ENCODE results near the gene DNAJB1. TPM values are rescaled to one million over a fixed set of nuclear protein-coding genes. Genes with fewer than 3 reads are reported as not detected.
"Not testable (repeated sequence)": the region's sequence is repeated elsewhere in the genome, so short reads cannot be mapped to it uniquely, and the experiment has no call there.

Gene DNAJB1
- polyA plus RNA-seq, 12 donors, result 68.0 to 89.3 (median 76.1) TPM; not detected in 1

DNA sequence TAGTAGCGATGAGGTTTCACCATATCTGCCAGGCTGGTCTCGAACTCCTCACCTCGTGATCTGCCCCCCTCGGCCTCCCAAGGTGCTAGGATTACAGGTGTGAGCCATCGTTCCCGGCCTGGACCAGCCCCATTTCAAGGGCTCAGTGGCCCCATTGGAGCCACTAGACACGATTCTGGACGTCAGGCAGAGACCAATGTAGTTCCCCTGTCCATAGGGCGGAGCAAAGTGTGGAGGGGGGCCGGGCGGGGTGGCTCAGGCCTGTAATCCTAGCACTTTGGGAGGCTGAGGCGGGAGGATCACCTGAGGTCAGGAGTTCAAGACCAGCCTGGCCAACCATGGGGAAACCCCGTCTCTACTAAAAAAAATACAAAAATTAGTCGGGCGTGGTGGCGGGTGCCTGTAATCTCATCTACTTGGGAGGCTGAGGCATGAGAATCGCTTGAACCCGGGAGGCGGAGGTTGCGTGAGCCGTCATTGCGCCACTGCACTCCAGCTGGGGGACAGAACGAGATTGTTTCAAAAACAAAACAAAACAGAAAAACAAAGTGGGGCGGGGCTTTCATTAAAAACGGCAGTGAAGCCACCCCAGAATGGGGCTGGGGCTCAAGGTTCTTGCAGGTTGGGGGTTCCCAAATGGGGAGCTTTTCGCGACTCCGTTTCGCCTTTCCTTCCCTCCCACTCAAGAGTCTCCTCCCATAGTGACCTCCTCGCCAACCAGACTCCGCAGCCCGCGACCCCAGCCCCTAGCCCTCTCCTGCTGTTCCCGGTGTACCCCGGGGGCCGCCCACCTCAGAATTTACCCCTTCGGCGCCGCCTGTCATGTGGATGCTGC, 10.4 kb upstream of the DNAJB1 start:
- DNase-seq, result no peak

DNA sequence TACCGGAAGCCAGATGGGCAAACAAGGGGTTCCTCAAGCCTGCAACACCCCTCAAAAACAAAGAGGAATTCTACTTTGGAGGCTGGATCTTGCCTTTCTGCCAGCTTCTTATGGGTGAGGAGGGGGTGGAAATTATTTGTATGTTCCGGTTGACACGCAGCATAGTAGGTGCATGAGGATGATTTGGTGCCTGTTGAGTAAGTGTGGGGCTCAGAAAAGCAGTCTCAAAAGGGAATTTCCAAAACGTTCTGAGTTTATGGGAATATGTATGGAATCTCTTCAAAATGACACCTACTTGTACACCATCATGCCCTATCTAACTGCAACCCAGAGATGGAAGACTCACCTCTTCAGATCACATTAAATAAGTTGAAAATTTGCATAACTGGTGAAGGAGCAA, 8.2 kb upstream of the DNAJB1 start:
- DNase-seq, result no peak

DNA sequence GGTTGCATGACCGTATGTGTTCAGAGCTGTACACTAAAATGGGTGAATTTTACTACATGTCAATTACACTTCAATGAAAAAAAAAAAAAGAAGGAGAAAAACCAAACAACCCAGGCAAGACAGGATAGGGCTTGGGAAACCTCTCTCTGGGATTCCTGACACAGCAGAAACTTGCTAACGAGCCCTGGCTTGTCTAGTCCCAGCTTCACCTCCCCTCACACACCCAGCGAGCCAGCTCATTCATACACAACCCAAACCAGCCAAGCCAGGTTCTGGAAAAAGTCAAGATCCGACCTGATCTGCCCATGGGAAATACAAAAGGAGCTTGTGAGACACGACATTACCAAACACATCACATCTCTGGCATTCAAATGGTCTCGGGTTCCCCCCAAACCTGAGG, 7.5 kb upstream of the DNAJB1 start:
- DNase-seq, result no peak

DNA sequence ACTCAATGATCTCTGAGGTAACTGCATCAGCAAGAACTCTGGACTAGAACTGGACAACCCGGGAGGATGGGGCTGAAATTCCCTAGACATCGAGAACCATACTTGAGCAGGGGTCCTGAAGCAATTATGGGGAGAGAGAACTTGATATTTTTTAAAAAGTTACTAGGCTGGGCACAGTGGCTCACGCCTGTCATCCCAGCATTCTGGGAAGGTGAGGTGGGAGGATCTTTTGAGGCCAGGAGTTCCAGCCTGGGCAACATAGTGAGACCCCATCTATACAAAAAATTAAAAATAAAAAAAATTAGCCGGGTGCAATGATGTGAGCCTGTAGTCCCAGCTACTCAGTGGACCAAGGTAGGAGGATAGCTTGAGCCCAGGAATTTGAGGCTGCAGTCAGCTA, 2.3 kb upstream of the DNAJB1 start:
- DNase-seq, result no peak

DNA sequence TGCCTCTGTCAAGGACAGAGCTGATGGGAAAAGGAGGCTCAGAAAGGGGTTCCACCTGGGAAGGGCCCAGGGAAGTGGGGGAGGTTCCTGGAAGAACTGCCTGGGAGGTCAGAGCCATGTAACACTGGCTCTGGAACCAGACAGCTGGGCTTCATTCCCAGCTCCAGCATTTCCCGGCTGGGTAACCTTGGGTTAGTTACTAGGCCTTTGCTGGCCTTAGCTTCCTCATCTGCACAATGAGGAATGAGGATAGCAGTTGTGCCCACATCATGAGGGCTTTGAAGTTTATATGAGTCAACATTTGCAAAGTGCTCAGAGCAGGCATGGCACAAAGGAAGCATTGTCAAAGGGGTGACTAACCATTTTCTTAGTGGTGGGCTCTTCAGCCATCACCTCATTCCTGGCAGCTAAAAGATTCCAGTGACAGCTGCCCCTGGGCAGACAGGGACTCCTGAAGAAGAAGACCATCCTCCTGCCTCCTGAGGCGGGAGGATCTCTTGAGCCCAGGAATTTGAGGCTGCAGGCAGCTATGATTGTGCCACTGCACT, 1.7 kb upstream of the DNAJB1 start:
- DNase-seq, result no peak

DNA sequence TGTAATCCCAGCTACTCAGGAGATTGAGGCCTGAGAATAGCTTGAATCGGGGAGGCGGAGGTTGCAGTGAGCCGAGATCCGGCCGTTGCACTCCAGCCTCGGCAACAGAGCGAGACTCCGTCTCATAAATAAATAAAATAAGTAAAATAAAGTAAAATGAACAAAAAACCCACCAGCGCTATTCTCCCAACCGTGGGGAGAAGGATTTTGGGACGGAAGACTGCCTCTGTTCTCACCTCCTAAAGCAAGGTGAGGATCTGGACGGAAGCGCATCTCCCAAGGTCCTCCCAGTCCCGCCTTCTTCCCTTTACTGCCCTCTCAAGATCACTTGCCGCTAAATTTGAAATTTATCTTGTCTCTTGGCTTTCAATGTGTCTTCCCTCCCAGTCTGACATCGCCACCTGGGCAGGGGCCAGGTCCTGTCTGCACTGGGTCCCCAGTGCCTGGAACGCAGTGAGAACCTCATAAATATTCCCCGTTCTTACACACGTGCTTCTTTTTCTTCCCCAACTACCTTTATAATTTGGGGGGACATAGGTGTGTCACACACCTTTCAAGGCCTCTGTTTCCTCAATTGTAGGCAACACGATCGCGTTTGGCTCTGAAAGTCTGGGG, 1.2 kb upstream of the DNAJB1 start:
- no peak for DNase-seq

DNA sequence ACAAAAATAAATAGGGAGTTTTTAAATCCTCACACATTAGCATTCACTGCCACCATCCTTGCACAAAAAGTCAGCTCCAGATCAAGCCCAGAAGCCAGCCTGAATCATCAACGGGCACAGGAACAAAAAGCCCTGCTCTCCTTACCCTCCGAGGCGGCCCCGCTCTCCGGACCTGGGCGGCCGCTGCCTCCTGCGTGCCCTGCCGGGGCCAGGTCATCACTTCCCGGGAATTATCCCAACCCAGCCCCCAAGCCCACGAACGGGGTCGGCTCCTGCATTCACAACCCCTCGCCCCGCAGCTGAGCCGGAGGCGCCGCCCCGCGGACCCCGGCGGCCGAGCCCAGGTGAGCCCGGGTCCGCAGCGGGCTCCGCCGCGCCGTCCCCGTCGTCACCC, 754 bp downstream of the DNAJB1 start:
- no peak for DNase-seq

DNA sequence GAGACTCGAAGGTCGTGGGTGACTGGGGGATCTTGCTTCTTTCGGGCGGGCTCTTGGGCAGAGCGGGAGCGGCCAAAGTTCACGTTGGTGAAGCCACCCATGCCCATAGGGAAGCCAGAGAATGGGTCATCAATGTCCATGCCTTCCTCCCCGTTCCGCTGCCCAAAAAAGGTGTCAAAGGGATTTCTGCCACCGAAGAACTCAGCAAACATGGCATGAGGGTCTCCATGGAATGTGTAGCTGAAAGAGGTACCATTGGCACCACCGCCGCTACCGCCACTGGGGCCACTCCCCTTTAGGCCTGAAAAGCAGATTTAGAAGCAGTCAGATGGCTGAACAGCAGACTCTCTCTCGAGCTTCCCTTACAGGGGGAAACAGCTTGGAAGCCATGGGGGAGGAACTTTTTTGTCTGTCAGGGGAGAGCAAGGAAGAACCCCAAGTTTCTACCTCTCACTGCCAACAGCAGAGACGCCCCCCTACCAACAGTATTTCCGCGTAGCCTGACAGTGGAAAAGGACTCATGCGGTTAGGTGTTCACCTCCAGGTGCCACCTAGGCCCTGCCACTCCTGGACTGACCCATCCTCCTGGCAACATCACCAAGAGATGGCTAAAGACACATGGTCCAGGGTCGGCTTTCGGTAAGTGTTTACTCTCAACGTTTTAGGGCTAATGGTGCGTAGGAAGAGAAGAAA, 1.3 kb downstream of the DNAJB1 start:
- no peak for DNase-seq

DNA sequence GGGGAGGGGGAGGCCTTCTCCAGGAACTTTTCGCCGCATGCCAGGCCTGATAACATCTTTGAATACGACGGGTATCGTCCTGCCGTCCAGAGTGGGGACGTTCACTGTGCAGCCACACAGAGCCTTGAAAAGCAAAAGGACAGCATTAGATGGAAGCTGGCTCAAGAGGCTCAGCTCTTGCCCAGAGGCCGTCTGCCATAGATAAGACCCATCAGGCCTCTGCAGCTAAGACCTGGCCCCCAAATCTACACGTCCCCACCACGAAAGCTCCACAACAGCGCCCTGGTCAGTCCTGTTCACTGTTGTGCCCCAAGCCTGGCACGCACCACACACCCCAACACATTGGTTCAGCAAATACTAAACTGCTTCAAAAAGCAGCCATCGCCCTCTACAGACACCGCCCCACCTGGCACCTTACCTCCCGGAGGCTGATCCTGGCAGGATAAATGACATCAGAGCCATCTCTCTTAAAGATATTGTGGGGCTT, 2.1 kb downstream of the DNAJB1 start:
- no peak for DNase-seq

DNA sequence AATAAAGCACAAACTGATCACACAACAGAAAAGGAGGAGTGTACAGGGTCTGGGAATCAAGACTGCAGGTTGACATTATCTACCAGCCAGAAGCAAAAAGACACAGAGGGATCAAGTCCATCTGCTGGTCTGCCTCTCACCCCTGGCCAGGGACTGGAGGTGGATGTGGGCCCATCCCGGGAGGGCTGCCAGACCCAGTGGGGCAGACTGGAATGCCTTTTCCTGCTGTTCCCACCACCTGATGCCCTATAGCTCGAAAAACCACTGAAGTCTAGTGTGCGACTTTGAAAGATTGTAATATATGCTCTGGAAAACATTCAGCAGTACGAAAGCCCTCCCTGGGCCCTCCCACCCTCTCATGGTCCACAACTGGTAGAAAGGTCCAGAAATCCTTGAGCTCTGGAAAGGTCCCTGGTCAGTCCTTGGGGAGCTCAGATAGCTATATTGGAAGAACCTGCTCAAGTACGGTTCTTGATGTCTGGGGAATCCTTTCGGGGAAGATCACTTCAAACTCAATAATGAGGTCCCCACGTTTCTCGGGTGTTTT, 2.6 kb downstream of the DNAJB1 start:
- DNase-seq, result no peak

DNA sequence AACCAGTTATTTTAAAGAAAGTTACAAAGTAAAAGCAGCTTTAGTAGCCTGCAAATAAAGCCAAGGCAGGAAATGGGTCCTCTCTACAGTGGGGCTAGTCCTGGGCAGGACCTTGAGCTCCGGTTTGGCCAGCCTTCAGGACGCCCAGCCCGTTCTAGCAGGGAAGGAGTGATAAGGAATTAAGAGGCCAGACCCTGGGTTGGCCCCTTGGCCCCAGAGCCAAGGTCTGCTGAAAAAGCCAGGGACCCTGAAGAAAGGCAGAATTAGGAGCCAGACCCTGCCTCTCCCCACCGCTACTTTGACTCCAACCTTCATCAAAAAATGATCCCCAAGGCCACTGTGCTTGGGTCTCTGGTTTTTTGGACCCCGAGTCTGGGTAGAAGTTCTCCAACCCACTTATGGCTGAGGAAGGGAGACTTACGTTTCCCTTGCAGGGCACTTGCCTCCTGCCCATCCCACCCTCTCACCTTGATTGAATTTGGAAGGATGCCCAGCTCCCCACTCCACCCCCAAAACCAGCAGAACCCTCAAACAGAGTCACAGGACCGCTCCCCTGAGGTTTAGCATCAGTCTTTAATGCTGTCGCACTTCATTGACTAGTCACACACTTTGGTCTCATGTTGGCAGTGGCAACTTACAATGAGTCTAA, 3.9 kb downstream of the DNAJB1 start:
- no peak for DNase-seq

DNA sequence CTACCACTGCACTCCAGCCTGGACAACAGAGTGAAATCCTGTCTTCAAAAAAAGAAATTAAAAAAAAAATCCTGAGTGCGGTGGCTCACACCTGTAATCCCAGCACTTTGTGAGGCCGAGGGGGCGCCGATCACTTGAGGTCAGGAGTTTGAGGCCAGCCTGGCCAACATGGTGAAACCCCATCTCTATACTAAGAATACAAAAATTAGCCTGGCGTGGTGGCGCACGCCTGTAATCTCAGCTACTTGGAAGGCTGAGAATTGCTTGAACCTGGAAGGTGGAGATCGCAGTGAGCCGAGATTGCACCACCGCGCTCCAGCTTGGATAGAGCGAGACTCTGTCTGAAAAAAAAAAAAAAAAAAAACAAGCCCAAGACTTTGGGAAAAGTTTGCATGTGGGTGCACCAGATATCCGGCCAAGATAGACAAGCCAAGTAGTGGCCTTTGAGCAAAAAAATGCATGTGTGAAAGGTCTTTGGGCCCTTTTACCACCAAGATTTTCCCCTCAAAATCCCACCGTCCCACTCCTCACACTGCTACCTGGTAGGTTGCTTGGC, 5.7 kb downstream of the DNAJB1 start:
- no peak for DNase-seq

DNA sequence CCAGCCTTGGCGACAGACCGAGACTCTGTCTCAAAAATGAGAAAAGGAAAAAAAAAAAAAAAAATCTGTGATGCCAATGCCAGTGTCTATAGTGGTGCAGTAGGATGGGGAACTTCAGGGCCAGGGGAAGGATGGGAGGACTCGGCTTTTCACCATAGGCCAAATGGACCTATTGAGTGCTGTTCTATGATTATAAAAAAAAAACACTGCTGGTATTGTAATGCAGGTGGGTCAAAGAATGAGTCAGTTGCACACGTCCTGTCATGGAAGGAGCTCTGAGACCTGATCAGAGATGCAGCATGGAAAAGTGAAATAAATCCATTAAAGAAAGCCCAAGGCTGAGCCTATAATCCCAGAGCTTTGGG, 7.0 kb downstream of the DNAJB1 start:
- no peak for DNase-seq

DNA sequence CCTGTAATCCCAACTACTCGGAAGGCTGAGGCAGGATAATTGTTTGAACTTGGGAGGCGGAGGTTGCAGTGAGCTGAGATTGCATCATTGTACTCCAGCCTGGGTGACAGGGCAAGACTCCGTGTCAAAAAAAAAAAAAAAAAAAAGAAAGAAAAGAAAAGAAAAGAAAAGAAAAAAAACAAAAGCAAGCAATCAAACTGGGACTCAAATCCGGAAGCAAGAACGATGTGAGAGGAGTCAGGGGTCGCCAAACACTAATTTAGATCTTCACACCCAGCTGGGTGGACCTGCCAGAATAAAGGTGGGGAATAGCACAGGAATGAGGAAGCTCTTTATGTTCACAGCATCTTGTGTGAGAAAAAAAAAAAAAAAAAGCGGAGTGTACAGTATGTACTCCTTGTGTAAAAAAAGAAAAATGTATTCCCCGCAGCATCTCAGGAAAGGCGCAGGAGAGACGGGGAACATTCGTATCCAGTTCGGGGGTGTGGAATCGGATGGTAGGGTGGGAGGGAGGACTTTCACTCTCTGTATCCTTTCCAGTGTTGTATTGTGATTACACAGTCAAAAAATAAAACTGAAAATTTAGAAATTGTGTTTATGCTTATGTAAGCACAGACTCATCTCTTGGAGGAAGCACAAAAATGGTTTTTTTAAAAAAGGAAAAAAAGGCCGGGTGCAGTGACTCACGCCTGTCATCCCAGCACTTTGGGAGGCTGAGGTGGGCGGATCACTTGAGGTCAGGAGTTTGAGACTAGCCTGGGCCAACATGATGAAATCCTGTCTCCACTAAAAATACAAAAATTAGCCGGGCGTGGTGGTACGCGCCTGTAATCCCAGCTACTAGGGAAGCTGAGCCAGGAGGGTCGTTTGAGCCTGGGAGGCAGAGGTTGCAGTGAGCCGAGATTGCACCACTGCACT, 7.6 kb downstream of the DNAJB1 start:
- DNase-seq, result no peak

DNA sequence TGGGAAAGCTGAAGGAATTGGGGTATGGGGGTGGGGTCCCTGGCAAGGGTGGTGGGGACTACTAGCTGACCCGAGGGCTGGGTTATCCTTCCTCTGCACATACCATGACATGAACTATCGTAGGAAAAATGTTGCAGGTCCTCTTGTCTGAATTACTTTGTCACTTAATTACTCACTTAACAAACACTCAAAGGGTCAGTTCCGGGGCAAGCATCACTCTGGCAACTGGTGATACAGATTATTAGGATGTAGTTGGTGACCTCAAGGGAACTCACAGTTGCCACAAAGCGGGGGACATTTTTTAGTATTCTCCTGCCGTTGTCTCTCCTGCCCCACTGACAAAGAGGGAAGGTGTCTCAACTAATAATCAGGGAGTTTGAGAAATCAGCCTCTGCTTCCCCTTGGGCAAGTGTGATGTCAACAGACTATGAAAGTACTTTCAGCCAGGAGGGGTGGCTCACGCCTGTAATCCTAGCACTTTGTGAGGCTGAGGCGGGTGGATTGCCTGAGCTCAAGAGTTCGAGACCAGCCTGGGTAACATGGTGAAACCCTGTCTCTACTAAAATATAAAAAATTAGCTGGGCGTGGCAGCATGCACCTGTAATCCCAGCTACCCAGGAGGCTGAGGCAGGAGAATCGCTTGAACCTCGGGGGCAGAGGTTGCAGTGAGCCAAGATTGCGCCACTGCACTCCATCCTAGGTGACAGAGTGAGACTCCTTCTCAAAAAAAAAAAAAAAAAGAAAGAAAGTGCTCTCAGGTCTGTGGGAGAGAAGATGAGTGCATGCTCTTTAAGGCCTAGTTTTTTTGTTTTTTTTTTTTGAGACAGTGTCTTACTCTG, 10.3 kb downstream of the DNAJB1 start:
- no peak for DNase-seq

DNA sequence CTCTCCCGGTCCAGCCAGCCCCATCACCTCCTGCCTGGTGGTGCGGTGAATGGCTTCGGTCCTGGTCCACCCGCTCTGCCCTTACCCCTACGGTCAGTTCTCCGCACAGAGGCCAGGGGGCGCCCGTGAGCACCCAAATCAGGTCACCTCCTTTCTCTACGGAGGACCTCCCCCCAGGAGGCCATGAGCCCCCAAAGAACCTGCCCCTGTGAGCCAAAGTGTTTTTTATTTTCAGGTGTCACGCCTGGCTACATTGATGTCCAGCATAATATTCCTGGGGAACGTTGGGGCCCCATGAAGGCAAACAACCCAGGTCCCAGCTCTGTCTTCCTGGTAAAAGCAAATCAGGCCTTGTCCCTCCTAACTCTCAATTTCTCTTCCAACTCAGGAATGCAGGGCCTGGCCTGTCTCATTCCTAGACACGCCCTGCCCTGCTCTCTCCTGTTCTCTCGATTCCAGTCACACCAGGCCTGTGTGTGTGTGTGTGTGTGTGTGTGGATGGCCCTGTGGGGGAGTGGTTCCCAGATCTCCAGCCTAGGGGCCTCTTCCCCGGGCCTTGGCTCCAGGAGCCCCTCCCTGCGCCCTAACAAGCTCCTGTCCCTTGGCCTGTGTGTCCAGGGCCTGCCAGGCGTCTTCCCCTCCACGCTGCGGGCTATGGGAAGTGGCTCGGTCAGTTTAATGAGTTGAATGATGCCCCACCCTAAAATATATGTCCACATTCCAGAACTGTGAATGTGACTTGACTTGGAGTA, 12.5 kb downstream of the DNAJB1 start:
- no peak for DNase-seq

DNA sequence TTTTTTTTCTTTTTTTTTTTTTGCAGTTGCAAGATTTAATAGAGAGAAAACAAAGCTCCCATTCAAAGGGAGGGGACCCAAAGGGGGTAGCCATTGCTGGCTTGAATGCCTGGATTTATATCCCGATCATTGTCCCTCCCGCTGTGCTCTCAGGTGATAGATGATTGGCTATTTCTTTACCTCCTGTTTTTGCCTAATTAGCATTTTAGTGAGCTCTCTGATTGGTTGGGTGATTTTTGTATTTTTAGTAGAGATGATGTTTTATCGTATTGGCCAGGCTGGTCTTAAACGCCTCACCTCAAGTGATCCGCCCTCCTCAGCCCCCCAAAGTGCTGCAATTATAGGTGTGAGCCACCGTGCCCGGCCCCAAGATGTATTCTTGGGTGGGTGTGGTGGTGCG, 13.6 kb downstream of the DNAJB1 start:
- not testable (repeated sequence) for DNase-seq

DNA sequence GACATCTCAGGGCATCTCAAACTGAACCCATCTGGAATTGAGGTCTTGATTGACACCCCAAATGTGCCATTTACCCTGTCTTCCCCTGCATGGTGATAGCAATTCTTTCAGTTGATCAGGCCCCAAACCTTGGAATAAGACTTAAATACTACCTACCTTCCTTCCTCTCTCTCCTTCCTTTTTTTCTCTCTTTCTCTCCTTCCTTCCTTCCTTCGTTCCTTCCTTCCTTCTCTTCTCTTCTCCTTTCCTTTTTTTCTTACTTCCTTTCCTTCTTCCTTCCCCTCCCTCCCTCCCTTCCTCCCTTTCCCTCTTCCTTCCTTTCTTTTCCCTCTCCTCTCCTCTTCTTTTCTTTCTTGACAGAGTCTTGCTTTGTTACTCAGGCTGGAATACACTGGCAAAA, 14.9 kb downstream of the DNAJB1 start:
- no peak for DNase-seq
